HG03064 (cell line): ENCODE data around the gene ARPC1B.

ENCODE experiments used
- ATAC-seq: cut with Tn5 transposase; IDR thresholded peaks from one replicate; pipeline ENCODE4 v1.9.1; 2021; ENCODE audit warnings: low read depth; ENCODE audit not compliant: unreplicated experiment

ARPC1B gene

GRCh38 chr7:99438573-99439480, 64.3 kb downstream of the ARPC1B start, which contains the start of the genes CPSF4 and PTCD1:
CPSF4 (plus strand) TSS chr7:99438943; CDS start chr7:99439083, 140 bp downstream.
PTCD1 (minus strand) TSS chr7:99438798; CDS start chr7:99435242, 3,556 bp downstream.
- peak; percentile 77 for ATAC-seq

- no peak for ATAC-seq
These were observed 65.7 kb downstream of the ARPC1B start for GRCh38 chr7:99440195-99440594.
